GM10248 (cell line): ENCODE results near the gene ACSL6.

ENCODE experiments used
- CTCF ChIA-PET: fragments of 300-600 bp; sonication (Branson Sonifier 250); formaldehyde crosslinking; extraction: SDS; loops from one replicate; lab custom pipeline; 2021; ENCODE audit warnings: antibody characterized with exemption; lab: Yijun Ruan, JAX
- POLR2A ChIA-PET: fragments of 350-650 bp; sonication (Branson Sonifier 250); formaldehyde crosslinking; extraction: SDS; loops from one replicate; lab custom pipeline; 2020; ENCODE audit warnings: antibody characterized with exemption; lab: Yijun Ruan, JAX
- DNase-seq: peaks from one replicate; pipeline ENCODE4 v3.0.0; 2012; ENCODE audit errors: extremely low spot score
- TF ChIP-seq, protein P1 (sequence below): IDR thresholded peaks from 2 replicates; pipeline ENCODE4 v1.5.1; 2012; ENCODE audit warnings: mild to moderate bottlenecking, low read depth; ENCODE audit errors: extremely low read depth, missing control alignments, control extremely low read depth

Gene ACSL6

GRCh38 chr5:132024117-132024435, 12.6 kb upstream of the ACSL6 start:
- TF ChIP-seq, protein P1, sequence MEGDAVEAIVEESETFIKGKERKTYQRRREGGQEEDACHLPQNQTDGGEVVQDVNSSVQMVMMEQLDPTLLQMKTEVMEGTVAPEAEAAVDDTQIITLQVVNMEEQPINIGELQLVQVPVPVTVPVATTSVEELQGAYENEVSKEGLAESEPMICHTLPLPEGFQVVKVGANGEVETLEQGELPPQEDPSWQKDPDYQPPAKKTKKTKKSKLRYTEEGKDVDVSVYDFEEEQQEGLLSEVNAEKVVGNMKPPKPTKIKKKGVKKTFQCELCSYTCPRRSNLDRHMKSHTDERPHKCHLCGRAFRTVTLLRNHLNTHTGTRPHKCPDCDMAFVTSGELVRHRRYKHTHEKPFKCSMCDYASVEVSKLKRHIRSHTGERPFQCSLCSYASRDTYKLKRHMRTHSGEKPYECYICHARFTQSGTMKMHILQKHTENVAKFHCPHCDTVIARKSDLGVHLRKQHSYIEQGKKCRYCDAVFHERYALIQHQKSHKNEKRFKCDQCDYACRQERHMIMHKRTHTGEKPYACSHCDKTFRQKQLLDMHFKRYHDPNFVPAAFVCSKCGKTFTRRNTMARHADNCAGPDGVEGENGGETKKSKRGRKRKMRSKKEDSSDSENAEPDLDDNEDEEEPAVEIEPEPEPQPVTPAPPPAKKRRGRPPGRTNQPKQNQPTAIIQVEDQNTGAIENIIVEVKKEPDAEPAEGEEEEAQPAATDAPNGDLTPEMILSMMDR: no peak
- no peak for DNase-seq
- POLR2A ChIA-PET: no interaction called here
- CTCF ChIA-PET: interaction anchor here (1.2 to 1.8 kb wide), 3 partner anchors 9 to 16 kb away, joined by 4 to 7 read pairs (median 4); no protein-coding TSS in a partner anchor

GRCh38 chr5:132023258-132024116, 12.0 kb upstream of the ACSL6 start:
- TF ChIP-seq, protein P1: no peak
- DNase-seq: no peak
- ChIA-PET CTCF (interaction anchor here (1.2 to 1.5 kb wide), 3 partner anchors 14 to 39 kb away, joined by 4 read pairs; no protein-coding TSS in a partner anchor), POLR2A (no interaction called here)

DNA sequence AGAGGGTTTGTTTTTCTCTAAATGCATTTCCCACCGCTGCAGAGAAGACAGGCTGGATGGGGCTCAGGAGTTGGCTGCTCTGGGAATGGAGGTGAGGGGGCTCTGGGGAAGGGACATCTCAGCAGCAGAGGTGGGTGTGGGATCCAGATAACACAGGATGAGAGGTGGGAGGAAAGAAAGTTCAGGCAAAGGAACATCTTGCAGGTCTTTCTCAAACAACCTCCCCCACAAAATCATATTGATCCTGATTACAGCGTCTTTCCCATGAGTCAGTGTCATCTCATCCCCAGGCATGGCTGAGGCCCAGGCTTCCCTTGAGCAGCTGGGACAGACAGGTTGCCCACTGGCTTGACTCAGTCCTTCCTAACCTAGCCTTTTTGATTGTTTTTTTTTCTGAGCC, 11.3 kb upstream of the ACSL6 start:
- TF ChIP-seq, protein P1: no peak
- no peak for DNase-seq
- CTCF ChIA-PET: interaction anchor here (1.5 kb wide), 1 partner anchor 40 kb away, joined by 4 read pairs; no protein-coding TSS in a partner anchor
- POLR2A ChIA-PET: no interaction called here

DNA sequence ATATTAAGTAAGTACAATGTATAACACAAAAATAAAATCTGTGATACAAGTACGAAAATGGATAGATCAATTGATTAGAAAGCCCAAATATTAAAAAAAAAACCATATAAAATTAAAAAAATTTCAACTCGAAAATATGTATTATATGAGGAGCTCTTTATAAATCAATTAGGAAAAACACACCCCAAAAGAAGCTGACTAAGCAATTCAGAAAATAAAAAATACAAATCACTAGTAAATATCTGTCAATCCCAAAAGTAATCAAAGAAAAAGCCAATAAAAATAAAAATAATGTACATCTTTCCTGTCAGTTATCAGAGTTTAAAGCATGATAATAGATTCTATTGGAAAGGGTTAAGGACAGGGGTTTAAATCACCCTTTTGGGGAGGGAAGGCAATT, 10.2 kb upstream of the ACSL6 start:
- POLR2A ChIA-PET: no interaction called here

GRCh38 chr5:132020568-132021339, 9.3 kb upstream of the ACSL6 start:
- TF ChIP-seq, protein P1: no peak
- DNase-seq: no peak
- CTCF ChIA-PET: interaction anchor here (0.8 to 2.8 kb wide), 3 partner anchors 13 to 431 kb away, joined by 3 to 15 read pairs (median 5); no protein-coding TSS in a partner anchor
- POLR2A ChIA-PET: no interaction called here

More for the DNA sequence above, 10.2 kb upstream of the ACSL6 start:
- DNase-seq: no peak
- CTCF ChIA-PET: interaction anchor here (0.8 to 2.8 kb wide), 3 partner anchors 14 to 50 kb away, joined by 3 to 15 read pairs (median 4); no protein-coding TSS in a partner anchor
- TF ChIP-seq, protein P1: no peak

DNA sequence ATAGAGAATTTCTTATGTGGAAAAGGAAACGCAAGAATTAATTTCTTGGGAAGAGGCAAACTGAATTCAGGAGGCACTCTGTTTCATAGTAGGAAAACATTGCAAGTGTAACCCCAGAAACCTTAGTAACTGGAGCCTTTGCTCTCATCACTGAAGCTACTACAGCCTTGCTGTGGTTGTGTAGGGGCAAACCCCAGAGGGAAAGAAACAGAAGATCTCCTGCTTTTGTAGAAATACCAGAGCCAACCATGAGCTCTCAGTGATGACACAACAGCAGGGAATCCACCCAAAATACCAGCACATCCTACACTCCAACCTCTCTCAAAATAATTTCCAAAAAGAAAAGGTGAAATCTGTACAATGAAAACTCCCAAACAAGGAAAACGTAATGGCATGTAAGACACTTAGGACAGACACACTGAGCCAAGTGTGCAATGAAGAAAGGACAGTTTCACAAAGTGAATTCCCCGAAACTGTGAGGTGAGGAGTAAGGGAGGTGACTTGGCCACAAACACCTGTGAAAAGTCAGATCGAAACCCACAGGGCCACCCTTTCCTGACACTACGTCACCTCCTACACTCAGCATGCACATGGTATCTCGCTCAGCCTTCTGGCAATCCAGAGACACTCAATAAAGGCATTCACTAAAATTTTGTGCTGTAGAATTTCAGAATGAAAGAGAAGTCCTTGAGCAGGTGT, 8.5 kb upstream of the ACSL6 start:
- peak; percentile 78 for DNase-seq
- TF ChIP-seq, protein P1: no peak
- ChIA-PET CTCF (interaction anchor here (1.0 to 2.8 kb wide), 5 partner anchors 12 to 430 kb away, joined by 3 to 15 read pairs (median 4); no protein-coding TSS in a partner anchor), POLR2A (no interaction called here)
